Kidney capillary endothelial cell (primary cell): ENCODE data around the gene PLA2G2A.
A peak's percentile ranks its signal among the peaks of the same experiment; 100 is the strongest.
"Not testable (repeated sequence)": the region's sequence is repeated elsewhere in the genome, so short reads cannot be mapped to it uniquely, and the experiment has no call there.

ENCODE experiments used
- DNase-seq: peaks from one replicate; pipeline ENCODE4 v3.0.0-alpha.2; 2018; ENCODE audit warnings: low spot score

PLA2G2A gene, protein sequence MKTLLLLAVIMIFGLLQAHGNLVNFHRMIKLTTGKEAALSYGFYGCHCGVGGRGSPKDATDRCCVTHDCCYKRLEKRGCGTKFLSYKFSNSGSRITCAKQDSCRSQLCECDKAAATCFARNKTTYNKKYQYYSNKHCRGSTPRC

DNA sequence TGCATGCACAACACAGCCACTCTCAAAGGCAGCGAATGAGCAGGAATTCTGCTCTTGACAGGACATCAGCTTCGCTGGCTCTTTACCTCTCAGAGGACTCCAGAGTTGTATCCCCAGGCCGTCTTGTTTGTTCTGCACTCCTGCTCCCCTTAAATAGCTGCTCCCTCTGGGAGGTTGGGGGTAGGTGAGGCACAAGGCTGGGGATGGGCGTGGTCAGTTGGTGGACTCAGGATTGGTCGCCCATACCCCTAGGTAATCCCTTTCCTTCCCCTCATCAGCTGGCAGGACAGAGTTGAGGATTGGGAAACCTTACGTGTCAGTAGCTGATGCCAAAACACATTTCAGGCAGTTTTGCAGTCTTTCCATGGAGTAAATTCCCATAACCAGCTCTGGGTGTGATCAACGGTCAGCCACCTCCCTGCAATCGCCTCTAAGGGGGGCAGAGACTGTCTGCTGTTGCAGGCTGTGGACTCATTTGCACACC is at the start of gene PLA2G2A:
Gene PLA2G2A (minus strand): TSS at position 125 of the 484 bp plus-strand sequence. CDS start 845 bp downstream, outside the sequence.
- no peak for DNase-seq

DNA sequence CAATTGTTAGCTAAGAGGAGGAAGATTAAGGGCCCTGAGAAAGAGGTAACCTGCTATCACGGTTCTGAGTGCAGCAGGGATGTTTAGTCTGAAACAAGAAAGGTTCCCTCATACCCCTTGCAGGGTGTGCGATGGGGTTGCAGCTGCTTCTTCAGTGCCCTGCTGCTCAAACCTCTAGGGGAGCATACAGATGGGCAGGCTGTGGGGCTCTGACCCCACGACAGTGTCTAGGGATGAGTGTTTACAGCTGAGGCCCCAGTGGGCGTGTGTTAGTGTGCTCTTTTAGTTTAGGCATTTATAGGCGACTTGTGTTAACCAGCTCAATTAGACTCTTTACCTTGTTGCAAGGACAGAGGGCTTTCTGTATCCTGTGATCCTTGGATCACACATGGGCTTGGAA is 49.3 kb upstream of the PLA2G2A start:
- no peak for DNase-seq

DNA sequence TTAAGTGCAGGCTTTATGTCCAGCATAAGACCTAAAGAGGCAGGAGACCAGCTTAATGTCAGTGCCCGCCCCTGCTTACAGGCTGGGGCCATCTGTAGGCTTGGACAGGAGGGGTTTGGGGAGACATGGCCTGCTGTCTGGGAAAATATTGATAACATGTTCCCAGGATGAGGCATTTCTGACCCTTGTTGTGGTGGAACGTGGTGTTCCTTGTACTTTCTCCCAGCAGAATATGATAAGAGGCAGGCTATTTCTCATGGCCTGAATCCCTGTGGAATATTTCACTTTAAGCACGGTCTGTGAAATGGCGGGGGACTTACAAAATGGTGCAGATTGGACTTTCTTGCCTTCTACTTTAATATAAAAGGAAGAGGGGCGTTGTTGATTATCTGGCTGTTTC is 48.7 kb upstream of the PLA2G2A start:
- no peak for DNase-seq

DNA sequence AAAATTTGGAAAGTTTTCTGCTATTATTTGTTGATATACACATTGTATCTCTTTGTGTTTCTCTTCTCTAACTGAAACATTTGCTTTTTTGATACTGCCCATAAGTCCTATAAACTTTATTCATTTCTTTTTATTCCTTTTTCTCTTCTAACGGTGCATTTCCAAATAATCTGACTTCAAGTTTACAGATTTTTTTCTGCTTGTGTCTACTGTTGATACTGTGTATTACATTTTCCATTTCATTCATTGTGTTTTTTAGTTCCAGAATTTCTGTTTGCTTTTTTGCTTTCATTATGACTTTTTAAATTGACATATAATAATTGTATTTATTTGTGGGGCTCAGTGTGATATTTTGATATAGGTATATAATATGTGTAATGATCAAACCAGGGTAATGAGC is 38.3 kb upstream of the PLA2G2A start:
- no peak for DNase-seq

DNA sequence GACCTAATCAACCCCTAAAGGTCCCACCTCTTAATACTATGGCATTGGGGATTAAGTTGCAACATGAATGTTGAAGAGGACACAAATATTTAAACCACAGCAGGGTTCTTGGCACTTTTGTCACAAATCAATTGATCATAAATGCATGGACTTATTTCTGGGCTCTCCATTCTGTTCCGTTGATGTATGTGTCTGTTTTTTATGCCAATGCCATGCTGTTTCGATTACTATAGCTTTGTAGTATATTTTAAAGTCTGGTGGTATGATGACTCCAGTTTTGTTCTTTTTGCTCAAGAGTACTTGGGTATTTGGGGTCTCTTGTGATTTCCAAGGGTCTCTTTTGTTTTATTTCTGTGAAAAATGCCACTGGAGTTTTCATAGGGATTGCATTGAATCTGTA is 34.7 kb upstream of the PLA2G2A start:
- no peak for DNase-seq

DNA sequence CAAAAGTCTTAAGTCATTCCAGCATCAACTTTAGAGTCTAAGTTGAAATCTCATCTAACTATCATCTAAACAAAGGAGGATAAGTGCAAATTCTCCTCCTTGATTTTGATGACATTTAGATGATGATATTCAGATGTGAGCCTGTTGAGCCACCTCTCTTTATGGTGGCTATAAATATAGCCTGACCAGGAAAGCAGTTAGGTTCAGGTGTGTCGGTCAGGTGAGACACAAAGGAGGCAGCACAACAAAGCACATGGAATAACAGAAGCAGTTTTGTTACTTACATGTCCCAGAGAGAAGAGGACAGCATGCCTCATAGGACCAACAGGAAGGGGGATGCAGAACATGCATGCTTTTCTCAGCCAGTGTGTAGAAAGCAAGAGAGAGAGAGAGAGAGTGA is 30.6 kb upstream of the PLA2G2A start:
- DNase-seq = no peak

DNA sequence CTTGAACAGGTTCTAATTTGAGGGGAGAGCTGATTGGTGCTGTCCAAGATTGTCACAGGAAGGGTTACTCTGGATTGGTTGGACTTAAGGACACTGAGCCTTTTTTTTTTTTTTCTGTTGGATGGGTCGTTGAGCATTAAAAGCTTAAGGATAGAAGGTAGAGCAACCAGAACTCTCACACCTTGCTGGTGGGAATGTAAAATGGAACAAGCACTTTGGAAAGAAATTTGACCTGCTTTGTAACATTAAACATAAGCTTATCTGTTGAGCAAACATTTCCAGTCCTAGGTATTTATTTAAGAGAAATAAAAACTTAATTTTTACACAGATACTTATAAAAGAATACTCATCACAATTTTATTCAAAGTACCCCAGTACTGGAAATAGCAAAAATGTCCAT is 29.8 kb upstream of the PLA2G2A start:
- DNase-seq = no peak

DNA sequence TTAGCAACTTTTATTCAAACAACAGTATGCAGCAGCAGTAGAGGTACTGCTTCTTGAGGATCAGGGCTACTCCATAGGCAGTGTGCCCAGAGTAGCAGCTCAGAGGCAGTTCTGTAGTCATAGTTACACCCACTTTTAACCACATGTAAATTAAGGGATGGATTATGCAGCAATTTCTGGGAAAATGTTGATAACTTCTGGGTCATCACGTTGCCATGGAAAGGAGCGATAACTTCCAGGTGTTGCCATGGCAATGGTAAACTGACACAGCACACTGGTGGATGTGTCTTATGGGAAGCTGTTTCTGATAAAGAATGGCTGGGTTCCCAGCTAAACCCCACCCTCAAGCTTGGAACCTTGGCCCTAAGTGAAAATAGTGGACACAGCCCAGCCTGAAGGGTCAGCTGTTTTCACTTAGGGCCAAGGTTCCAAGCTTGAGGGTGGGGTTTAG is 29.0 kb upstream of the PLA2G2A start:
- no peak for DNase-seq

DNA sequence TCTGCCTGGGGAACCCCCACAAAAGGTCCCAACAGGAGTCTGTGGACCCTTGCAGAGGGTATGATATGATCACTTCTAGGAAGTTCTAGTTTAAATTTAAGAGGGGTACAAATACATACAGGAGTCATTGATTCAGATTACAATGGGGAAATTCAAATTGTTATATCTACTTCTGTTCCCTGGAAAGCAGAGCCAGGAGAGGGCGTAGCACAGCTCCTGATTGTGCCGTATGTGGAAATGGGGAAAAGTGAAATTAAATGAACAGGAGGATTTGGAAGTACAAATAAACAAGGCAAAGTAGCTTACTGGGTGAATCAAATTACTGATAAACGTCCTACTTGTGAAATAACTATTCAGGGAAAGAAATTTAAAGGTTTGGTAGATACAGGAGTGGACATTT is 19.4 kb upstream of the PLA2G2A start:
- DNase-seq = not testable (repeated sequence)

DNA sequence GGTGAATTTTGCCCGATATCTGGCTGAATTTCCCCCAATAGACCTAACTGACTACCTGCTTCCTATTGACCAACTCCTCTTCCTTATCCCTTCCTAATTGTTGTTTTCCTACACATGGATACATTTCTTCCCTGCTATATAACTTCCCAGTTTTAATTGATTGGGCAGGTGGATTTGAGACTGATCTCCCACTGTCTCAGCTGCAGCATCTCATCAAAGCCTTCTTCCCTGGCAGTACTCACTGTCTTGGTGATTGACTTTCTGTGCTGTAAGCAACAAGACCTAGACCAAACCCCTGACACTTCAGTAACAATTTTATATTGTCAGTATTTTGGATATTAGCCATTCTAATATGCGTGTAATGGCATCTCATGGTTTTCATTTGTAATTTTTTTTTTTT is 11.3 kb upstream of the PLA2G2A start:
- no peak for DNase-seq

DNA sequence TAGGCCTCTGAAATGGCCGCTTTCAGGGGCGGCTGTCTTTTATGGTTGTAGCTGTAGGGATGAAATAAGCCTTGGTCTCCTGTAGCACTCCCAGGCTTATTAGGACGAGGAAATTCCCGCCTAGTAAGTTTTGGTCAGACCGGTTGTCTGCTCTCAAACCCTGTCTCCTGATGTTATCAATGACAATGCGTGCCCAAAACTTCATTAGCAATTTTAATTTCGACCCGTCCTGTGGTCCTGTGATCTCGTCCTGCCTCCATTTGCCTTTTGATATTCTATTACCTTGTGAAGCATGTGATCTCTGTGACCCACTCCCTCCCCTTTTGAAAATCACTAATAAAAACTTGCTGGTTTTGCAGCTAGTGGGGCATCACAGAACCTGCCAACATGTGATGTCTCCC is 10.8 kb upstream of the PLA2G2A start:
- DNase-seq = not testable (repeated sequence)

DNA sequence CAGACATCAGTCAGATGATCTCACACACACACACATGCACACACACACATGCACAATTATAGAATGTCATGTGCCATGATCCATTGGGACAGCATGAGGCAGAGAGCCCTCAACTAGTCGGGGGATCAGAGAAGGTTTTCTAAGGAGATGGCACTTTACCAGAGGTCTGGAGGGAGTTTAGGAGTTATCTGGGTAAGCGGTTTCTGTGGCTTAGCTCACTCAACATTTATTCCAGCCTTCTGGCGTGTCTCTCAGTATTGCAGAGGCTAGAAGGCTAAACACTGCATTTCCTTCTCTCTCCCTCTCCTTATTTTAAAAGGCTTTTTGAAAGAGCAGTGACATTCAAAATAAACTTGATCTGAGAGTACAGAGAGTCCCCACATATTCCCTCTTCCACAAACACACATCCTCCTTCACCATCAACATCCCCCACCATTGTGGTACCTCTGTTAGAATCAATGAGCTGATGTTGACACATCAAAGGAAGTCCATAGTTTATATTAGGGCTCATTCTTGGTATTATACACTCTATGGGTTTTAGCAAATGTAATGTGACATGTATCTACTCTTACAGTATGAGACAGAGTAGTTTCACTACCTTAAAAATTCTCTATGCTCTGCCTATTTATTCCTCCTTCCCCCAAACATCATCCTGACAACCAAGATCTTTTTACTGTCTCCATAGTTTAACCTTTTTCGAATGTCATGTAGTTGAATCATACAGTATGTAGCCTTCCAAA is 9.0 kb upstream of the PLA2G2A start:
- DNase-seq = no peak

DNA sequence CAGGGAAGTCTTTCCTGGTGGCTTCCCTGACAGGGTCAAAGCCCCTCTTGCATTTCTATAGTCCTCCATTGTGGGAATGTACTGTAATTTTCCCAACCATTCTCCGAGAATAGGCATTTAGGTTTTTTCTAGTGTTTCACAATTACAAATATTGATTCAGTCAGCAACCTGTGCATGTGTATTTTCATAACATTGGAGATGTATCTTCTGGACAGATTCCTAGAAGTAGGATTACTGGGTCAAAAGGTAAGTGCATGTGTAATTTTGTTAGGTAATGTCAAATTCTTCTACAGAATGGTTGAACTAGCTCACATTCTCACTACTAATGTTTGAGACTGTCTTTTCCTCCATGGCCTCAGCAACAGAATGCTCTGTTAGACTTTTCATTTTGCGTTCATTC is 8.3 kb upstream of the PLA2G2A start:
- no peak for DNase-seq

DNA sequence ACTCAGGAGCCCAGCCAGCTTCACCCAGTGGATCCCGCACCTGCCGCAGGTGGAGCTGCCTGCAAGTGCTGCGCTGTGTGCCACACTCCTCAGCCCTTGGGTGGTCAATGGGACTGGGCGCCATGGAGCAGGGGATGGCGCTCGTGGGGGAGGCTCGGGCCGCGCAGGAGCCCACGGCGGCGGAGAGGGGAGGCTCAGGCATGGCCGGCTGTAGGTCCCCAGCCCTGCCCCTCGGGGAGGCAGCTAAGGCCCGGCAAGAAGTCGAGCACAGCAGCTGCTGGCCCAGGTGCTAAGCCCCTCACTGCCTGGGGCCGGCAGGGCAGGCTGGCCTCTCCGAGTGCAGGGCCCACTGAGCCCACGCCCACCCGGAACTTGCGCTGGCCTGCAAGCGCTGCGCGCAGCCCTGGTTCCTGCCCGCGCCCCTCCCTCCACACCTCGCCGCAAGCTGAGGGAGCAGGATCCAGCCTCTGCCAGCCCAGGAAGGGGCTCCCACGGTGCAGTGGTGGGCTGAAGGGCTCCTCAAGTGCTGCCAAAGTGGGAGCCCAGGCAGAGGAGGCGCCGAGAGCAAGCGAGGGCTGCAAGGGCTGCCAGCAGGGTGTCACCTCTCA is 5.1 kb upstream of the PLA2G2A start:
- DNase-seq = not testable (repeated sequence)

DNA sequence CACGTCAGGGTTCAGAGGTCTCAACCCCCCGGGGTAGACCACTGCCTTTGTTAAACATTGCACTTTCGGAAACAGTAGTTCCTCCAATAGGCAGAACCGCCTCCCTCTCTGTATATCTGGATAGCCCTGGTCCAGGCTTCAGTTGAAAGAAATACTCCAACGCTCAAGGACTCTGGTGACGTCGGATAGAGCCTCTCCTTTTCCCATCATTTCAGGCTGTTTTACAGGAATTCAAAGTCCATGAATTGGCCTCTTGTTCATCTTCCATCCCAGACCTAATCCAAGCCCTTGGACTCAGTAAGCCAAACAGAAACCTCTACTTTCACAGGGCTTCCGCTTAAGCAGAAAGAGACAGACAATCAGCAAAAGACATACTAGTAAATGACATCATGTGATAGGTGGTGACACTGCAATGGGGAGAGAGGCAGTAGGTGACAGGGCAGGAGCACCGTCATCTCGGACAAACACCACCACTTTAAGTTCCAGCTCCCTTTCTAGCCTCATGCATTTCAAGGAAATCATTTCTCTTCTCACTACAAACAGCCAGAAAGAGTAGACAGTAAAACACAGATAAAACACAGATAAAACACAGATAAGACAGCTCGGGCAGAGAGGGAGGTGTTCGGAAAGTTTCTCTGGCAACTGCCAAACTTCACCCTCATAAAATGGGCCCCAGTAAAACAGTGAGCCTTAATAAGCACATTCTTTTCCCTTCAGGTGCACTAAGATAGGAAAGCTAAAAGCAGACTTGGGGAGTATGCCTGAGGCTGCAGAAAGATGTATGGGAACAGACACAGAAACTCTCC is 2.3 kb upstream of the PLA2G2A start:
- DNase-seq = no peak

DNA sequence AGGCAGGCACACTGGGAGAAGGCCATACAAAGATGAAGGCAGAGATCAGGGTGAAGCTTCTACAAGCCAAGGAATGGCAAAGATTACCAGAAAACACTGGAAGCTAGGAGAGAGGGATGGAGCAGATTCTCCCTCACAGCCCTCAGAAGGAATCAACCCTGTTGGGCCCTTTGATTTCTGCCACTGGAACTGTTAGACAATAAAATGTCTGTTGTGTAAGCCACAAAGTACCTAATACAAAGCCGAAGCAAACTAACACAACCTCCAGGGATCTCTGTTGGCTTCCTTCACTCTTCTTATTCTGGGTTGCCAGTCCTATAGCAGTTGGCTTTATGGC is 1.7 kb upstream of the PLA2G2A start:
- DNase-seq = no peak

DNA sequence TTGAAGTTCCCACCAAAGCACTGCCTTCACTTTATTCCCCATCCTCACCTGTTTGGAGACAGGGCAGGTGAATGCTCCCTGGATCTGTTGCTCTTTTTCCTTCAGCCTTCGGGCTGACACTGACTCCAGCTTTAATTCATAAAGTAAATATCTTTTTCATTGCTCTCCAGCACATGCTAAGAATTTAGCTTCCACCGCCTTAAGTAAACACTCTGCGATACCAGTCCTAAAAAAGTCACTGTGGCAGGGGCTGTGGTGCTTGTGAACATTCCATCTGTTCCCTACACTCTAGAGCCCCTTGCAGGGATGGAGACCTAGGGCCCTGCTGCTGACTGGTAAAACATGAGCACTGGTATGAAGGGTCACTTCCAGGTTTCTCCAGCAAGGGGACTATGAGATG is 896 bp upstream of the PLA2G2A start:
- DNase-seq = no peak

DNA sequence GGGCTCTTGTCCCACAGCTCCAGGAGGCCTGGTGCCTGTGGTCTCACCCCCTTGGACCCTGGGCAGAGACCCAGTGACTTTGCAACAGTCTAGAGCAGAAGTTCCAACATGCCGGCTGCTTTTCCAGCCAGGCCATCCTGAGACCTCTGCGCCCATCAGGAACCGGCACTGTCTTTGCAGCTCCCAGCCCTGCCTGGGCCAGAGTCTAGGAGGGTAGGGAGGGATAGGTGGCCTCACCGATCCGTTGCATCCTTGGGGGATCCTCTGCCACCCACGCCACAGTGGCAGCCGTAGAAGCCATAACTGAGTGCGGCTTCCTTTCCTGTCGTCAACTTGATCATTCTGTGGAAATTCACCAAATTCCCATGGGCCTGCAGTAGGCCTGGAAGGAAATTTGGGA is 1.3 kb downstream of the PLA2G2A start:
- DNase-seq = no peak

DNA sequence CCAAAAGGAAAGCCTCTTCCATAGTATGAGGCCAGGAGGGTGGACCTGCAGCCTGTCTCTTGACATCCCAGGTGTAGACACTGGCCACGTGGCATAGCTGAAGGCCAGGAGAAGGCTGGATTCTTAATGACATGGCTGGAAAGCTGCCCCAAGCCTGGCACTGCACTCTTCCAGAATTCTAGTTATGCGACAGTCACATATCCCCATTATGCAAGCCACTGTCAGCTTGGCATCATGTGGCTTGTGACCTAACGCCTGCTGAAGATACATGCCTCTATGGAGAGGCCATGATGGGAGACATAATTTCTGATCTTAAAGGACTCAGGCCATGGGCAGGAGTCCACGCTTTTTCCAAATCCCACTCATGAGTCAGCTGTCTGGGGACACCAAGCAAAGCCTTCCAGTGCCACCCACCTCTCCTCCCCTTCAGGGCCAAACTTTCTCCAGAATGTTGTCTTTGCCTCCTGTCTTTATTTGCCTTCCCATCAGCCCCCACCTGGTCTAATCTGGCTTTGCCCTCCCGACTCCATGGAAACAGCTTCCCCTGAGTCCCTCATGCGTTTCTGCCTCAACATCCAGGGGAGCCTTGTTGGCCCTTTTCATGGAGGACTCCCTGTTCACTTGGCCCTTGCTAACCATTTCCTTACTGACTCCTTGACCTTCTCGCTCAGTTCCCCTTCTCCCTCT is 3.0 kb downstream of the PLA2G2A start:
- DNase-seq = no peak

DNA sequence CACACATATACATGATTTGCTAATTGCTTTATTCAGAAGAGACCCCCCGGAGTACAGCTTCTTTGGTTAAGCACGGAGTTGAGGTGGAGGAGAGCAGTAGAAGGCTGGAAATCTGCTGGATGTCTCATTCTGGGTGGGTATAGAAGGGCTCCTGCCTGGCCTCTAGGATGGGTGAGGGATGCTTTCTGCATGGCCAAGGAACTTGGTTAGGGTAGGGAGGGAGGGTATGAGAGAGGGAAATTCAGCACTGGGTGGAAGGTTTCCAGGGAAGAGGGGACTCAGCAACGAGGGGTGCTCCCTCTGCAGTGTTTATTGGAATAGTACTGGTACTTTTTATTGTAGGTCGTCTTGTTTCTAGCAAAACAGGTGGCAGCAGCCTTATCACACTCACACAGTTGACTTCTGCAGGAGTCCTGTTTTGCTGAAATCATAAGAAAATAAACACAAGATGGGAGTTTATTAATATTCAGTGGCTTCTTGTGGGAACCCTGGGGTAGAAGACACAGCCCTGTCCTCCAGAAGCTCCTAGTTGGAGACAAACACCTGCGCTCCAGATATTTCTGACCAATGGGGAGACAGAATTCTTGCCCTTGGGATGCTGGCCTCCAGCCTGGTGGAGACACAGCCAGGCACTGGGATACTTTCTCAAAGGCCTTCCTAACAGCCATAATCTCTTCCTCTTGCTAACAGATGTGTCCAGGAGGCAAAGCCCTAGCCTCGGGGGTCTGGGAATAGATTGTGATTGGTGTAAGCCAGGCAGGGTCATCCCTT is 3.8 kb downstream of the PLA2G2A start:
- DNase-seq = no peak

DNA sequence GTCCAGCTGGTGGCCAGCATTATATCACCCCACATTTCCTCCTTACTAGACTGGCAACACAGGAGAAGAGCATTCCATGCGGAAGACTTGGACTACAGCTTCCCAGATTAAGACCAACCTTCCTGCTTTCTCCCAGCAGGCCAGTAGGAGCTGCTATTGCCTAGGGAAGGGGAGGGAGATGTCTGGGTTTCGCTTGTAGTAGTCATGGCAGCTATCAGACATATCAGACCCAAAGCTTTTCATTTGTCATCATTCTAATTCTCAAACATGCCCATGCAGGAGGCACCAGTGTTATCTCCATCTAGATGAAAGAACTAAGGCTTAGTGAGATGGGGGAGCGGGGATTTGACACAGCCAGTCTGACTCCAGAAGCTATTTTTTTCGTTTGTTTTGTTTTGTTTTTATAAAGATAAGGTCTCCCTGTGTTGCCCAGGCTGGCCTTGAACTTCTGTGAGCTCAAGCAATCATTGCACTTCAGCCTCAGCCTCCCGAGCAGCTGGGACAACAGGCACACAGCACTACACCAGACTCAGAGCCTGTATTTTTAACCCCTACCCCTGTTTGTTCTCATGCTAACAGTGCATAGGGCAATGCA is 4.5 kb downstream of the PLA2G2A start:
- DNase-seq = peak; percentile 50
